Measurements from ENCODE around the gene RHD.
"Not testable (repeated sequence)": the region's sequence is repeated elsewhere in the genome, so short reads cannot be mapped to it uniquely, and the experiment has no call there.

- TF ChIP-seq CTCF, POLR2A (IDR thresholded peaks at IDR 0.05): not testable (repeated sequence)
These were observed 36.9 kb upstream of the RHD start for GRCh38 chr1:25235411-25235810.

All from right lobe of liver (tissue), 4 donors.